ENCODE measurements around the gene ERP29. TPM values are rescaled to one million over a fixed set of nuclear protein-coding genes. Genes with fewer than 3 reads are reported as not detected.
A peak's percentile ranks its signal among the peaks of the same experiment; 100 is the strongest.

The ERP29 gene
- total and polyA plus RNA-seq, 10 donors, result 64.4 to 196 (median 92.7) TPM

DNA sequence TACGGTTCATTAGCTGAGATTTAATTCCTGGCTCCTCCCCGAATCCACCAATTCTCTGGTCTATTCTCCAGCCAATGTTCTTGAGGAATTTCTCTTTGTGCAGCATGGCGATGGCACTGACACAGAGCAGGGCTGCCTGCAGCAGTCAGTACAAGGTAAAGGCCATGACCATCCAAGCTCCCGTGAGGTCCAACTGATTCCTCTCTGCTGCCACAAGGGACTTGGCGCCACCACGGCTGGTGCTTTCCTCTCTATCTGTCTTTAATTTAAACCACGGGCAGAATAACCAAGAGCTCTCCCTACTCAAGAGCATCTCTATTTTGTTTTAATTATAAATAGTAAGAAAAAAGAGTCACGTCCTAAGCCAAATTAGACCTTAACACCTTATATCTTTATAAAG is 12.4 kb upstream of the ERP29 start:
- Histone ChIP-seq H3K4me3 (peak overlapping the region in 1 of 8 donors; percentile 55), H3K27me3 (replicated peaks in 1 of 7) (no peaks in the 10 kb centered on the region), H3K27ac (peak overlapping the region in 5 of 8 donors; percentile 56 to 71 (median 57)), H3K9me3 (no peaks in the 10 kb centered on the region), H3K36me3 (no peaks in the 10 kb centered on the region), H3K4me1 (peaks cover 6 to 74% (median 31%) of the 10 kb centered on the region in 6 donors)
- WGBS, 5 donors, result 81 to 93% (median 89%) methylated on average over 8 of the region's 8 CpGs
- TF ChIP-seq POLR2AphosphoS5 (IDR thresholded peaks at IDR 0.05) (no peak), POLR2A (IDR thresholded peaks at IDR 0.05) (no peak)
- TF ChIP-seq, protein P1, sequence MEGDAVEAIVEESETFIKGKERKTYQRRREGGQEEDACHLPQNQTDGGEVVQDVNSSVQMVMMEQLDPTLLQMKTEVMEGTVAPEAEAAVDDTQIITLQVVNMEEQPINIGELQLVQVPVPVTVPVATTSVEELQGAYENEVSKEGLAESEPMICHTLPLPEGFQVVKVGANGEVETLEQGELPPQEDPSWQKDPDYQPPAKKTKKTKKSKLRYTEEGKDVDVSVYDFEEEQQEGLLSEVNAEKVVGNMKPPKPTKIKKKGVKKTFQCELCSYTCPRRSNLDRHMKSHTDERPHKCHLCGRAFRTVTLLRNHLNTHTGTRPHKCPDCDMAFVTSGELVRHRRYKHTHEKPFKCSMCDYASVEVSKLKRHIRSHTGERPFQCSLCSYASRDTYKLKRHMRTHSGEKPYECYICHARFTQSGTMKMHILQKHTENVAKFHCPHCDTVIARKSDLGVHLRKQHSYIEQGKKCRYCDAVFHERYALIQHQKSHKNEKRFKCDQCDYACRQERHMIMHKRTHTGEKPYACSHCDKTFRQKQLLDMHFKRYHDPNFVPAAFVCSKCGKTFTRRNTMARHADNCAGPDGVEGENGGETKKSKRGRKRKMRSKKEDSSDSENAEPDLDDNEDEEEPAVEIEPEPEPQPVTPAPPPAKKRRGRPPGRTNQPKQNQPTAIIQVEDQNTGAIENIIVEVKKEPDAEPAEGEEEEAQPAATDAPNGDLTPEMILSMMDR (IDR thresholded peaks at IDR 0.05 in 8 of 11, conservative IDR thresholded peaks at IDR 0.05 in 3 of 11), result no peak
- DNase-seq, result no peak
- intact Hi-C loops (cut with DNase I; ENCODE audit: low total_unique reads), result no loop called here

DNA sequence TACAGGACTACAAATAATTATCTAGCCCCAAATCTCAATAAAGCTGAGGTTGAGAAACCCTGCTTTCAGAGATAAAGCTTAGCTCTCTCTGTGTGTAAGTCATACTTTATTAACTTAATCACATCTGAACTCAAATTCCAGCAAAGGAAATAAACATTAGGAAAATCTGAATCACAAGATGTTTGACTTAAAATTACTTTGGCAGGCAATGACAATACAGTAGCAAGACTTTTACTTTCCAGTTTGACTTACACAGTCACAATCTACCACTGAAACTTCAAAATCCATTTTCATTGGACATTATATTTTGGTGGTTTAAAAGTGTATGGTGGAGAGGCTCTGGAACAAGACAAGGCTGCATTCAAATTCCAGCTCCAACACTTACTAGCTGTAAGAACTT is 11.7 kb upstream of the ERP29 start:
- Histone ChIP-seq H3K4me1 (peaks cover 6 to 72% (median 28%) of the 10 kb centered on the region in 6 donors), H3K27me3 (replicated peaks in 1 of 7) (no peaks in the 10 kb centered on the region), H3K9me3 (no peaks in the 10 kb centered on the region), H3K27ac (peak overlapping the region in 7 of 8 donors; percentile 13 to 71 (median 56)), H3K36me3 (no peaks in the 10 kb centered on the region), H3K4me3 (peak overlapping the region in 3 of 8 donors; percentile 16 to 55 (median 30))
- TF ChIP-seq POLR2AphosphoS5 (IDR thresholded peaks at IDR 0.05), result no peak
- TF ChIP-seq, protein P1 (IDR thresholded peaks at IDR 0.05 in 8 of 11, conservative IDR thresholded peaks at IDR 0.05 in 3 of 11), result no peak
- no peak for TF ChIP-seq POLR2A (IDR thresholded peaks at IDR 0.05)
- no peak for DNase-seq
- intact Hi-C loops (cut with DNase I; ENCODE audit: low total_unique reads), result no loop called here

DNA sequence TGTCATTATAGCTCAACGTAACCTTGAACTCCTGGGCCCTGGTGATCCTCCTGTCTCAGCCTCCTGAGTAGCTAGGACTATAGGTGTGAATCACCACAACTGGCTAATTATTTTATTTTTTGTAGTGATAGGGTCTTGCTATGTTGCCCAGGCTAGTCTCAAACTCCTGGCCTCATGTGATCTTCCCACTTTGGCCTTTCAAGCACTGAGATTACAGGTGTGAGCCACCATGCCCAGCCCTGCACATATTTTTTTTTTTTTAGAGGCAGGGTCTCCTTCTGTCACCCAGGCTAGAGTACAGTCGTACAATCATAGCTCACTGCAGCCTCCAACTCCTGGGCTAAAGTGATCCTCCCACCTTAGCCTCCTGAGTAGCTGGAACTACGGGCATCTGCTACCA is 9.2 kb upstream of the ERP29 start:
- Histone ChIP-seq H3K27ac (no peak overlapping the region), H3K27me3 (replicated peaks in 1 of 7) (no peaks in the 10 kb centered on the region), H3K36me3 (no peaks in the 10 kb centered on the region), H3K4me3 (no peak overlapping the region), H3K9me3 (no peaks in the 10 kb centered on the region), H3K4me1 (peaks cover 6 to 62% (median 24%) of the 10 kb centered on the region in 6 donors)
- TF ChIP-seq POLR2A (IDR thresholded peaks at IDR 0.05), result no peak
- TF ChIP-seq POLR2AphosphoS5 (IDR thresholded peaks at IDR 0.05), result no peak
- TF ChIP-seq, protein P1 (IDR thresholded peaks at IDR 0.05 in 8 of 11, conservative IDR thresholded peaks at IDR 0.05 in 3 of 11), result no peak
- DNase-seq, result no peak
- 95 to 99% (median 97%) methylated on average over 3 of the region's 3 CpGs for WGBS, 5 donors
- intact Hi-C loops (cut with DNase I; ENCODE audit: low total_unique reads), result no loop called here

DNA sequence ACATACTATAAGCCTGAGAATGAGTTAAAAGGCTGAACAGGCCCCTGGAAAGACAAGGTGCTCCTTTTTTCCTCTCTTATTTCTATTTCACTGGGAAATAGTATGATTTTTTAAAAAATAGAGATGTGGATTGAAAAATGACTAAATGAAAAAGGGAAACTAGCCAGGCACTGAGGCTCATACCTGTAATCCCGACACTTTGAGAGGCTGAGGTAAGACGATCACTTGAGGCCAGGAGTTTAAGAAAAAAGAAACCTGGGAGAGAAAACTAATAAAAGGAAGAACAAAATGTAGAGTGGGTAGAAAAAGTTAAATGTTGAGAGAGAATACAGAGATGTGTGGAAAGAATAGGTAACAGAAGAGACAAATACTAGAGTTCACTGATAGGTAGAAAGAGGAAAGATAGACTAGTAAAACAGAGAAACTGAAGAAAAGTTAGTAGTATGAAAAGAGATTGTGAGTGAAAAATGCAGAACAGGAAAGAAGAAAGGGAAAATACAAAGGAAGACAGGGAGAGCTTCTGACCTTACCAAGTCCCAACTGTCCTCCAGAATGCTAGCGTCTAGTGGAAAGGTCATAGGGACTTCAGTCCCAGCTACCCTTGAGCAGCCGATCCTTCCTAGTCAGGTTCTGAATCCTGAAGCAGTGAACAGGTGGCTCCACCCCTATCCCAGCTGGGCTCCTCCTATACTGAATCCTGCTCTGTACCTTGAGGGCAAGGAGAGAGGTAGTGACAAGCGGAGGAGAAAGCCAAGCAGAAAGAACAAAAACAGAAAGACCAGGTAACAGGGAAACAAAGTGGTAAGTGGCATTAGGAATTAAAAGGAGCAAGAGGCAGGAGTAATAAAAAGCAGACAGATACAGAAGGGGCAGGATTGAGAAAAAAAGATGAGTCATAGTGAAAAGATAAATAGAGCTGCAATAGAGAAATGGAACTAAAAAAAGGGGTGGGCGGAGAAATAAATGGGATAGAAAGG is 7.5 kb upstream of the ERP29 start:
- Histone ChIP-seq H3K4me1 (peaks cover 6 to 61% (median 24%) of the 10 kb centered on the region in 6 donors), H3K27ac (no peak overlapping the region), H3K4me3 (no peak overlapping the region), H3K9me3 (no peaks in the 10 kb centered on the region), H3K27me3 (replicated peaks in 1 of 7) (no peaks in the 10 kb centered on the region), H3K36me3 (peaks cover 0 to 8% (median 0%) of the 10 kb centered on the region in 6 donors)
- intact Hi-C loops (cut with DNase I; ENCODE audit: low total_unique reads), result no loop called here
- no peak for DNase-seq
- WGBS, 5 donors, result 83 to 95% (median 91%) methylated on average over 6 of the region's 6 CpGs
- TF ChIP-seq POLR2A (IDR thresholded peaks at IDR 0.05), result no peak
- TF ChIP-seq, protein P1 (IDR thresholded peaks at IDR 0.05 in 8 of 11, conservative IDR thresholded peaks at IDR 0.05 in 3 of 11), result no peak
- TF ChIP-seq POLR2AphosphoS5 (IDR thresholded peaks at IDR 0.05), result no peak

Data from spleen (tissue), 11 donors.